A204.1 (cell line): ENCODE data around the gene MVB12A.

Source experiments
- FAIRE-seq: peaks from 2 replicates; lab custom pipeline; 2012; peaks lifted over from hg19 to GRCh38; lab: Jason Lieb, UNC

MVB12A gene

GRCh38 chr19:17447704-17448130, 27.9 kb downstream of the MVB12A start:
- FAIRE-seq, result no peak

- no peak for FAIRE-seq
Observed at GRCh38 chr19:17448131-17448967, 28.5 kb downstream of the MVB12A start, which contains the start of gene TMEM221. Gene TMEM221, minus strand, starts transcription at chr19:17448668. Its CDS starts 206 bp downstream, at chr19:17448462.

- FAIRE-seq, result no peak
Observed at GRCh38 chr19:17450264-17451075, 30.6 kb downstream of the MVB12A start.

DNA sequence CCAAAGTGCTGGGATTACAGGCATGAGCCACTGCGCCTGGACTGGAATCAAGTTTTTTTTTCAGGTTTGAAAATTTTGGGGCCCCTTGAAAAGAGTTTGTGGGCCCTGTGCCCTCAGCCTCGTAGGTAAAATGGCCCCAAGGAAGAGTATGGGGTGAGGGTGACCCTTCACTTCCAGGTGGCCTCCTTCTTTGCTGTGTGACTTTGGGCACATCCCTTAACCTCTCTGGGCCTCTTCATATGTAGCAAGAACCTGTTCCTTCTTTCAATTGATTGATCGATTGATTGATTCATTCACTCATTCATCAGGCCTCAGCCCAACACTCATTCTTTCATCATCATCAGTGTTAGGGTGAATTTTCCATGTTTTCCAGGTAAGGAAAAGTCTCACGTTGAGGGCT, 32.0 kb downstream of the MVB12A start:
- FAIRE-seq, result no peak

DNA sequence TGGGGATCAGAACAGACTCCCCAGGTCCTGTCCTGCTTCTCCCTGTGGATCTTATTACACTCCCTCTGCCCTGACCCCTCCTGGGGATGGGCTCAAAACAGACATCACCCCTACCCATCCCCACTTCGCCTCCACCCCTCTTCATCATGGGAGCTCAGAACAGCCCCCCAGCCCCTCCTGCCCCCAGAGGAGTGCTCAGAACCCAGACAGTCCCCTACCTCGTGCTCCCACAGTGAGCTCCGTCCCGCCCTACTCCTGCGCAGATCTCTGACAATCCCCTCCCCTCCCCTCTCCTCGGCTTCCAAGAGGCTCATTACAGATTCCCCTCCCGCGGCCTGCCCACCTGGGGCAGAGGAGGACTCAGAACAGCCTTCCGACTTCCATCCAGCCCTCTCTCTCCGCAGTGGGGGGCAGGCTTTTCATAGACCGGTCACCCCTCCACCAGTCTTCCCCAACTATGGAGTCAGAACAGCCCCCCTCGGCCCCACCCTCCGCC, 34.8 kb downstream of the MVB12A start:
- FAIRE-seq, result no peak

DNA sequence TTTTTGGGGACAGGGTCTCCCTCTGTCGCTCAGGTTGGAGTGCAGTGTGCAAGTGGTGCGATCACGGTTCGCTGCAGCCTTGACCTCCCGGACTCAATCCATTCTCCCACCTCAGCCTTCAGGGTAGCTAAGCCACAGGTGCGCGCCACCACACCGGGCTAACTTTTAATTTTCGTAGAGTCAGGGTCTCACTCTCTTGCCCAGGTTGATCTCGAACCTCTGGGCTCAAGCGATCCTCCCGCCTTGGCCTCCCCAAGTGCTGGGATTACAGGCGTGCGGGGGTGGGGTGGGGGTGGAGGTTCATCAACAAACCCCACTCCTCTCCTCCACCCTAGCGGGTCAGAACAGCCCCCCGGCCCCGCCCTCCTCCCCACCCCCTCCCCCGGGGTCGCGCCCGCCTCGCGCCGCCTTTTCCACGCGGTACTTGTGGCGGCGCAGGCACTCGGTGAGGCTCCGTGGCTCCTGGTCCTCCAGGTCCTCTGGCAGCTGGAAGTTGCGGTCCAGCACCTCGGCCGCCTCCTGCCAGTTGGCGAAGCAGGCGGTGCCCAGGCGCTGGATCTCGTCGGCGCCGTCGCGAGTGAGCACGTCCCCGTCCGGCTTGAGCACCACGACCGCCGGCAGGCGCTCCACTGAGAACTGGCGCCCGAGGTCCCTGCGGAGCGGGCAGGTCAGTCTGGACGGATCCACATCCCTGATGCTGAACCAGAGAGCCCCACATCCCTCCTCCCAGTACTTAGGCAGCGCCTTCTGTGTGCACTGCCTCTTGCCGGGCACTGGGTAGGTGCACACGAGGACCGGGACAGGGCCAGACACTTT, 35.7 kb downstream of the MVB12A start:
- FAIRE-seq, result no peak

DNA sequence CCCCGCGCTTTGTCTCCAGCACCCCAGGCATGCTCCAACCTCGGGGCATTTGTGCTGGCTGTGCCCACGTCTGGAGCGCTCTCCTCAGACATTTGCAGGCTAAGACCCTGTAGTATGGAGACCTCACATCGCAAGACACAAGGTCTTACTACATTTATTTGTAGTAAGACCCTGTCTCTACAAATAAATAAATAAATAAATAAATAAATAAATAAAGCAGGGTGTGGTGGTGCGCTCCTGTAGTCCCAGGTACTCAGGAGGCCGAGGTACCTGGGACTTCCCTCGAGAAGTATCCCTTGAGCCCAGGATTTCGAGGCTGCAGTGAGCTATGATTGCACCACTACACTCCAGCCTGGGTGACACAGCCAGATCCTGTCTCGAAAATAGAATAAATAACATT, 36.3 kb downstream of the MVB12A start:
- no peak for FAIRE-seq

GRCh38 chr19:17457616-17458015, 37.8 kb downstream of the MVB12A start:
- FAIRE-seq, result no peak

- no peak for FAIRE-seq
Observed at GRCh38 chr19:17458970-17459369, 39.1 kb downstream of the MVB12A start.

GRCh38 chr19:17460372-17461230, 40.8 kb downstream of the MVB12A start, which contains the start of gene NXNL1:
Gene NXNL1, minus strand, starts transcription at chr19:17460926. Its CDS starts 57 bp downstream, at chr19:17460869.
- no peak for FAIRE-seq

DNA sequence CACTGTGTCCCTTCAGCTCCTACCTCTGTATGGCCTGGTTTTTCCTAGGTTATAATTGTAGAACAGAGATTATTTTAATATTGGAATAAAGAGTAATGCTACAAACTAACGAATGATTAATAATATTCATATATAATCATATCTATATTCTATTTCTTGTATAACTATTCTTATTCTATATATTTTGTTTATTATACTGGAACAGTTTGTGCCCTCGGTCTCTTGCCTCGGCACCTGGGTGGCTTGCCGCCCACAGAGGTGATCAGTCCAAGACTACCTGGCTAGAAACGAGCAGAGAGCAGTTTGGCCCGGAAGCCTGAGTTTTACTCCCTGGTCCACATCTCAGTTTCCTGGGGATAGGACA, 46.6 kb downstream of the MVB12A start:
- FAIRE-seq, result peak; percentile 93

- FAIRE-seq, result no peak
Observed at GRCh38 chr19:17467471-17468301, 47.8 kb downstream of the MVB12A start.

- FAIRE-seq, result no peak
Observed at GRCh38 chr19:17468302-17469091, 48.6 kb downstream of the MVB12A start.

- no peak for FAIRE-seq
Observed at GRCh38 chr19:17469092-17469480, 49.2 kb downstream of the MVB12A start.

- peak; percentile 78 for FAIRE-seq
Observed at GRCh38 chr19:17469481-17470067, 49.7 kb downstream of the MVB12A start.

DNA sequence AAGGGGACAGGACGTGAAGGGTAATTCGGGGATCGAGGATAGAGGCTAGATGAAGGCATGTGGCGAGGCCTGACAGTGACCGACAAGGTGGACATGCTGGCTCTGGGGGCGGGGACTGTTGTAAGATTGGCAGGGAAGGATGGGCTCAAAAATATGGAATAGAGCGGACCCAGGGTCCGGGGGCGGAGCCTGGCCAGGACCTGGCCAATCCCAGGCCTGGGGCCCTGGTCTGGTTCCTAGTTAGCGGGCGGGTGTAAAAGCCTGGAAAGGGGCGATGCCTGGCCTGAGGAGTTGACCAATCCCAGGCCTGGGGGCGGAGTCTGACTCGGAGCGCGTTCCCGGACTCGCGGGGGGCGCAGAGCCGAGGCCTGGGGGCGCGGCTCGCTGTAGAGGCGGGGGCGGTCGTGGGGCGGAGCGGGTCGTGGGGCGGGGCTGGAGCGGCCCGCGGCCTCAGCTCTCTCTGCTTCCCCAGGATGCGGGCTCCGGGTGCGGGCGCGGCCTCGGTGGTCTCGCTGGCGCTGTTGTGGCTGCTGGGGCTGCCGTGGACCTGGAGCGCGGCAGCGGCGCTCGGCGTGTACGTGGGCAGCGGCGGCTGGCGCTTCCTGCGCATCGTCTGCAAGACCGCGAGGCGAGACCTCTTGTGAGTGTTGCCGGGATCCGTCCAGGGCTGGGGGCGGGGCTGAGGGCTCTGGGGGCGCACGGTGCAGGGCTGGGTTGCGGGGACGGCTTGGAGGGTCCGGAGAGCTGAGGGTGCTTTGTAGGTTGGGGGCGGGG, 50.4 kb downstream of the MVB12A start, which contains the start of gene SLC27A1:
SLC27A1 (plus strand) TSS at position 457 of the 774 bp plus-strand sequence; CDS start at position 474, 17 bp downstream.
- peak; percentile 98 for FAIRE-seq

- no peak for FAIRE-seq
Observed at GRCh38 chr19:17471410-17472125, 51.7 kb downstream of the MVB12A start.
